OCI-LY1 (cell line): Measurements from ENCODE around the gene LRRC2.

Experiments
- H2AFZ ChIP-seq: fragments of 200-600 bp; sonication (generic), shearing (Covaris generic); 2 replicates; pipeline ENCODE4 v1.6.0; 2014; ENCODE audit warnings: antibody characterized with exemption, mild to moderate bottlenecking, low read length
- H3F3A ChIP-seq: fragments of 200-600 bp; sonication (generic), shearing (Covaris generic); 2 replicates; pipeline ENCODE4 v1.6.0; 2014; ENCODE audit warnings: mild to moderate bottlenecking, antibody characterized with exemption, low read length, moderate library complexity; ENCODE audit not compliant: insufficient read depth
- H3K27ac ChIP-seq: fragments of 200-600 bp; sonication (generic); 2 replicates; pipeline ENCODE4 v1.5.1; 2014; ENCODE audit warnings: low read length, mixed run types, mild to moderate bottlenecking, low read depth; ENCODE audit not compliant: poor library complexity, severe bottlenecking
- H3K27me3 ChIP-seq: fragments of 200-600 bp; sonication (generic); 2 replicates; pipeline ENCODE4 v1.6.0; 2014; ENCODE audit warnings: antibody characterized with exemption, mild to moderate bottlenecking, low read length, moderate library complexity; ENCODE audit not compliant: insufficient read depth
- H3K36me3 ChIP-seq: fragments of 200-600 bp; sonication (generic); 2 replicates; pipeline ENCODE4 v1.6.1; 2014; ENCODE audit warnings: mild to moderate bottlenecking, antibody characterized with exemption, low read length, moderate library complexity, mixed read lengths; ENCODE audit not compliant: insufficient read depth
- H3K4me1 ChIP-seq: fragments of 200-600 bp; sonication (generic); 2 replicates; pipeline ENCODE4 v1.5.1; 2014; ENCODE audit warnings: mild to moderate bottlenecking, low read length, moderate library complexity; ENCODE audit not compliant: insufficient read depth, severe bottlenecking
- H3K4me2 ChIP-seq: fragments of 200-600 bp; sonication (generic), shearing (Covaris generic); 2 replicates; pipeline ENCODE4 v1.6.1; 2014; ENCODE audit warnings: low read length
- H3K4me3 ChIP-seq: fragments of 200-600 bp; sonication (generic); 2 replicates; pipeline ENCODE4 v1.5.1; 2014; ENCODE audit warnings: low read length, low read depth, mild to moderate bottlenecking, mixed read lengths; ENCODE audit not compliant: poor library complexity, severe bottlenecking
- H3K79me2 ChIP-seq: fragments of 200-600 bp; shearing (Covaris generic); 2 replicates; pipeline ENCODE4 v1.6.1; 2016; ENCODE audit warnings: mixed run types, low read length, mixed read lengths; ENCODE audit not compliant: insufficient read depth
- H3K9ac ChIP-seq: fragments of 200-600 bp; sonication (generic), shearing (Covaris generic); 2 replicates; pipeline ENCODE4 v1.6.1; 2014; ENCODE audit warnings: mild to moderate bottlenecking, low read length, mixed read lengths
- H3K9me2 ChIP-seq: fragments of 200-600 bp; sonication (generic), shearing (Covaris generic); 2 replicates; pipeline ENCODE4 v1.6.1; 2014; ENCODE audit warnings: low read depth, mild to moderate bottlenecking, low read length, mixed read lengths
- H3K9me3 ChIP-seq: fragments of 200-600 bp; shearing (Covaris generic); 2 replicates; pipeline ENCODE4 v1.6.1; 2014; ENCODE audit warnings: low read length, mixed read lengths
- H4K20me1 ChIP-seq: fragments of 200-600 bp; sonication (generic), shearing (Covaris generic); 2 replicates; pipeline ENCODE4 v1.6.0; 2016; ENCODE audit warnings: mild to moderate bottlenecking, low read length; ENCODE audit not compliant: insufficient read depth
- CTCF ChIP-seq: fragments of 200-600 bp; sonication (generic), shearing (Covaris generic); IDR thresholded peaks from 2 replicates; pipeline ENCODE4 v1.5.1; 2017; ENCODE audit warnings: mild to moderate bottlenecking, antibody characterized with exemption, low read length, moderate library complexity, mixed read lengths
- EZH2 ChIP-seq: fragments of 200-600 bp; sonication (generic), shearing (Covaris generic); IDR thresholded peaks from 2 replicates; pipeline ENCODE4 v1.8.0; 2017; ENCODE audit warnings: borderline replicate concordance, mixed run types, mild to moderate bottlenecking, antibody characterized with exemption, low read length, moderate library complexity, mixed read lengths

Gene LRRC2

GRCh38 chr3:46585799-46586693 lies 19.9 kb upstream of the LRRC2 start:
- Histone ChIP-seq H3K4me3 (no peak overlapping the region), H3K4me2 (no peak overlapping the region), H3K4me1 (no peaks in the 10 kb centered on the region), H3K9me3 (no peaks in the 10 kb centered on the region), H3K27ac (no peak overlapping the region), H3K79me2 (no peaks in the 10 kb centered on the region), H3K9ac (no peak overlapping the region), H3K27me3 (no peaks in the 10 kb centered on the region), H2AFZ (no peak overlapping the region), H3F3A (no peaks in the 10 kb centered on the region), H3K36me3 (no peaks in the 10 kb centered on the region), H4K20me1 (no peaks in the 10 kb centered on the region), H3K9me2 (no peaks in the 10 kb centered on the region)
- no peak for TF ChIP-seq EZH2
- no peak for TF ChIP-seq CTCF

DNA sequence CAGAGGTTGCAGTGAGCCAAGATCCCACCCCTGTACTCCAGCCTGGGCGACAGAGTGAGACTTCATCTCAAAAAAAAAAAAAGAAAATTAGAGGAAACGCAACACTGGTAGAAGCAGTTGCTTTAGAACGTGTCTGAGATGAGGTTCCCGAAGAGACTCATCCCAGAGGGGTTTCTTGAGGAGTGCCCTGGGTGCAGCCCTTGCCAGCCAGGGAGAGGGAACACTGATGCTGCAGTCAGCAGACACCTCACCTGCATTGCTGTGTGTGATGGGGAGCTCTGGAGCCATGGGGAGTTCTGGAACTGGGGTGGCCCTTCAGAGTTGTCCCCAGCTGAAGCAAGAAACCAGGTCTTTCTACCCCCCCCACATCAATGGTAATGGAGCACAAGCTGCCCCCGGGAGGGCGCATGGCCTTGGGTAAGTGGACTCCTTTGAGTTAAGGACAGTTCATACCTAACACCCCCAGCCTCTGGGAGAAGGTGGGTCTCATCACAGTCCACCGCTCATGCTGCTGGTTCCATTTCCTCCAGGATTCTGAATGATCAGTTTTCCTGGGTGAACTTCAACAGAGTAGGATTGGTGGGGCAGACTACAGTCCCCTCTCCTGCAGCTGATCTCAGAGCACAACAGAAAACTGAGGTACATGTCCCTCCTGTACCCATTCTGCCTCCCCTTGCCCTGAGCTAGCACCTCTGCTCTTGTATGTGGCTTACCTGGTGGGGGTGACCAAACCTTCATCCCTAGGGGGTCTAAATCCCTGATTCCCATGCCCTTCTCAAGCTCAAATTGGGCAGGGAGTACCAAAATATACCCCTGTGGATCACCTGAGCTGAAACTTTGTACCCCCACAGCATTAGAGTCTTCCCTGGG lies 18.7 kb upstream of the LRRC2 start:
- H4K20me1 ChIP-seq: no peaks in the 10 kb centered on the region
- H3K27me3 ChIP-seq: no peaks in the 10 kb centered on the region
- no peak overlapping the region for H3K27ac ChIP-seq
- no peak overlapping the region for H3K4me3 ChIP-seq
- H3F3A ChIP-seq: no peaks in the 10 kb centered on the region
- no peak overlapping the region for H3K9ac ChIP-seq
- H3K79me2 ChIP-seq: no peaks in the 10 kb centered on the region
- H3K36me3 ChIP-seq: no peaks in the 10 kb centered on the region
- no peak for TF ChIP-seq EZH2
- TF ChIP-seq CTCF: no peak
- H3K4me2 ChIP-seq: no peak overlapping the region
- no peaks in the 10 kb centered on the region for H3K9me2 ChIP-seq
- H3K9me3 ChIP-seq: no peaks in the 10 kb centered on the region
- H2AFZ ChIP-seq: no peak overlapping the region
- no peaks in the 10 kb centered on the region for H3K4me1 ChIP-seq

GRCh38 chr3:46580675-46581074 lies 14.6 kb upstream of the LRRC2 start:
- Histone ChIP-seq H3K4me1 (no peaks in the 10 kb centered on the region), H3K79me2 (no peaks in the 10 kb centered on the region), H3F3A (no peaks in the 10 kb centered on the region), H3K27ac (no peak overlapping the region), H4K20me1 (no peaks in the 10 kb centered on the region), H2AFZ (no peak overlapping the region), H3K4me3 (no peak overlapping the region), H3K9me2 (no peaks in the 10 kb centered on the region), H3K36me3 (no peaks in the 10 kb centered on the region), H3K27me3 (no peaks in the 10 kb centered on the region), H3K9ac (no peak overlapping the region), H3K9me3 (no peaks in the 10 kb centered on the region), H3K4me2 (no peak overlapping the region)
- no peak for TF ChIP-seq EZH2
- no peak for TF ChIP-seq CTCF
